ENCODE data around the gene GATA6.
"Not testable (repeated sequence)": the region's sequence is repeated elsewhere in the genome, so short reads cannot be mapped to it uniquely, and the experiment has no call there.

The GATA6 gene

DNA sequence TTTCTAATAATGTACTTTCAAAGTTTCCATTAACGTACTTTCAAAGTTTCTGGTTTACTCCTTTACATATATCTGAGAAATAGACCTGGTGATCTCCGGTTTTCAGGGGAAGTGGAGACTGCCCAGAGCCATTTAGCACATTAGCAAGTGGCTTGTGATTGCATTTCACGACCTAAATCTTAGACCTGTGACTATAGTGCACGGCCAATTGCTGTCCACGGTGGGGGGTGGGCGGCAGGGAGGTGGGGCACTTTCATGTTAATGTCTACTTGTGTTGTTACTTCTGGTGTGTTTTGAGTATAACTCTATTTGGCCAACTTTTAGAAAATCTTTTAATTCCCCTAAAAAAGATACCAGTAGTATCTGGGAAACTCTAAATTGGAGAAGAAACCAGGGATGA is 11.3 kb downstream of the GATA6 start:
- no peak for DNase-seq (ENCODE audit: low read depth in 2 of 3, low spot score in 2 of 3)

DNA sequence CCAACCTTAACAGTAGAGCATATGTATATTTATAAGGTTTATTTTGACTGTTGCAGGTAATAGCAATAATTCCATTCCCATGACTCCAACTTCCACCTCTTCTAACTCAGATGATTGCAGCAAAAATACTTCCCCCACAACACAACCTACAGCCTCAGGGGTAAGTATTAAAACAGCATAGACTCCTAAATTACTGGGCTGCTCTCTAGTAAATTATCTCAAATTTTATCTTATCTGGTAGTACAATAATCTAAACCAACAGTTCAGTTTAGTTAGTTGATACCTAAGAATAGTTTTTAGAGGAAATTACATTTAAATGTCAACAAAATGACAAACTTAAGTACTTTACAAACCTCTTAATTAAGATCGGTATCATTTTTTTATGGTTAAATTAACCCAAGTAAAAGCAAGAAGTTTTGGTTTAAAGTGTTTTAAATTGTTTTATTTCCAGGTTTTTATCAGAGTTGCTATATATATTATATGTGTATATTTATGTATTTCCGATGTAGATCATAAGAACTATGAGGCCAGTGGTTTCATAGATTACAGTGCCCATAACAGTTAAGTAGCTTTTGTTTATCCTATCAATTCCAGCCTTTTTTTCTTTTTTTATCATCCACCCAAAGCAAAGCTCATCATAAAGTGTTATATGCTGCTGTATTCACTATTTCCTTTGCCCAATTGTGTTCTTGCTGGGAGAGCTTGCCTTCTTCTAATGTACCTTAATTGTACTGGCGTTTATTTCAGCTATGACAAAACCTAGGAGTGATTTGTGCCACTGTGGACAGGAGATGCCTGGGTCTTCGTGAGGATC is 13.7 kb downstream of the GATA6 start:
- DNase-seq (ENCODE audit: low read depth in 2 of 3, low spot score in 2 of 3), result no peak

DNA sequence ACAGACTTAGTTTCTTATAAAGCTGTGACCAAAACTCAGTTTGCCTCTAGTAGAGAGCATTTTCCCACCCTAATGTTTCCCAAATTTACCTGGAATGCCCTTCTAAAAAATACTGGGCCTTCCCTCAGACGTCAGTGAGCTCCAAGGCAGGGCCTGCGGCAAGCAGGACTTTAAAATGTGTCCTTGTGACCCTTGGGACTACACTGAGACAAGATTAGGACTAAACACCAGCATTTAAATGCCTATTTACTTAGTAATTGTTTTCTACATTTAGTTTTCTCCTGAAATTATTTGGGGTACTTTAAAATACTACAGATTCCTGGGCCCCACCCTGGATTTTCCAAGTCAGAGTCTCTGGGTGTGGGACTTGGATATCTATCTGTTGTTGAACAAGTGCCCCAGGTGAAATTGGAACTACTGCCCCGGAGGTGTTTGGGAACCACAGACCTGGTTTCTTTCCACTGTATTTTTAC is 14.3 kb downstream of the GATA6 start:
- no peak for DNase-seq (ENCODE audit: low read depth in 2 of 3, low spot score in 2 of 3)

DNA sequence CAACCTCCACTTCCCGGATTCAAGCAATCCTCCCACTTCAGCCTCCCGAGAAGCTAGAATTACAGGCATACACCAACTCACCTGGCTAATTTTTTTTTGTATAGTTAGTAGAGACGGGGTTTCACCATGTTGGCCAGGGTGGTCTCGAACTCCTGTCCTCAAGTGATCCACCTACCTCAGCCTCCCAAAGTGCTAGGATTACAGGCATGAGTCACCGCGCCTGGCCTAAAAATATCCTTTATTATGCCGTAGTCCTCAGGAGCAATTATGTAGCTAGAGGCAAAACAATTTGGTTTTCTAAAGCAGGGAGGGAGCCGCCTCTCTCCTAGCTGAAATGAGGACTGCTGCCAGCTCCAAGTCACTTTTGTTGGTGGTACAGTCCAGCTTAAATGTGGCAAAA is 15.2 kb downstream of the GATA6 start:
- DNase-seq (ENCODE audit: low read depth in 2 of 3, low spot score in 2 of 3), result not testable (repeated sequence)

DNA sequence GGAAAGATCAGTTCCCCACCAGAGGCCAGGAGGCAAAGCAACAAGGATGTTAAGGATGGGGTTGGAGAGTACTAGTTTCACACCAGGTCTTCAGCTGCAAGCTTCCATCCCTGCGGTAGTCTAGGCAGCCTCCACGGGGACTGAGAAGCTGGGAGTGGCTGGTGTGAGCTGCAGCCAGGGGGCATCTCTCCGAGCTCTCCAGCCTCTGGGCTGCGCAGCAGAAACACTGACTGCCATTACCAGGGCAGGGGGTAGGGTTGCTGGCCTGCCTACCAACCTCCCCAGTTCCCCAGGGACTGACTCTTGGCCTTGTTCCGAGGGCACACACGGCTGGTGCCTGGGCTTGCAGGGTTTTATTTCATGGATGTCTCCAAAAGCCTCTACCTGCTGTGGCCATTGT is 15.9 kb downstream of the GATA6 start:
- DNase-seq (ENCODE audit: low read depth in 2 of 3, low spot score in 2 of 3), result no peak

DNA sequence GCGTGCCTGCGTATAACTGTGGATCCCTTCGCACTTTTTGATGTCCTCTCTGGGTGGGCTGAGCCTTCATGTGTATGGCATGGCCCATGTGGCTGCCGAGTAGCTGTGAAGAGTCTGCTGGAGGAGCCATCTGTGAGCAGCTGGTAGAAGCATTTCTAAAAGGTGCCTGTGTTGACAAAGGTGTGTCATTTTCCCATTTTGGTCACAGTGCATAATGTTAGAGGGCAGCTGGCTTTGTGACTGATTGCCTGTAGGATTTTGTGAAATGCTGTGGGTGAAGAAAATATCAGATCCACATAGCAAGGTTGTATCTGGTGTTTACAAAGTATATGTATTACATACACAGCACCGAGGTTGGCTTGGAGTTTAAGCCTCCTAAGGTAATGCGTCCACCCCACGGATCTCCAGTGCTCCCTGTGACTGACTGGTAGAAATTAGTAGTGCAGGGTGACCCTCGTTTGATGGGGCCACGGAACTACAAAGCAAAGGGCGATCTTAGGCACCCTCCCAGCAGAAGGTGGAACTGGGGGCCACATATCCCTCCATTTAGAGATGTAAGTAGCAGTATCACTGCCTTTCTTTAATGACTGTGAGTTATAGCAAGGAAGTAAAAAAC is 16.5 kb downstream of the GATA6 start:
- DNase-seq (ENCODE audit: low read depth in 2 of 3, low spot score in 2 of 3), result no peak

DNA sequence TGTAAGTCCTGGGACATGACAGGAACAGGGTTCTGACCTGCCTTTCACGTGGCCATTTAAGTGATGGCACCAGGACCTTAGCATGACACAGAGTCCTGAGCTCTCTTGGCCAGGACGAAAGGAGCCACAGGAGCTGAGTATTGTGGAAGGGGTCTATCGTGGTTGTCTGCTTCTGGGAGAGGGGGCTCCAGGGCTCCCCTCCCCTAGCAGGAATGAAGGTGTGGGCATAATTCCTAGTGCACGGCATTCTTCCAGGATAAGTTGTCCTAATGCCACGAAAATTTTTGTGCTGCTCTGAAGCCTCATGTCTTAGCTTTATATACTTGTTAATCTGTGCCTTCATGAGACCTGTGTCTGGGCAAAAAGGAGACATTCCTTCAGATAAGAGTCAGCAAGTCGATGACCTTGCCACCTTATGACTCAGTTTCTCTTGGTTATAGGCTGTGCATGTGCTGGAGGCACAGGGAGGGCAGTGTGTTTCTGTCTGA is 17.1 kb downstream of the GATA6 start:
- no peak for DNase-seq (ENCODE audit: low read depth in 2 of 3, low spot score in 2 of 3)

DNA sequence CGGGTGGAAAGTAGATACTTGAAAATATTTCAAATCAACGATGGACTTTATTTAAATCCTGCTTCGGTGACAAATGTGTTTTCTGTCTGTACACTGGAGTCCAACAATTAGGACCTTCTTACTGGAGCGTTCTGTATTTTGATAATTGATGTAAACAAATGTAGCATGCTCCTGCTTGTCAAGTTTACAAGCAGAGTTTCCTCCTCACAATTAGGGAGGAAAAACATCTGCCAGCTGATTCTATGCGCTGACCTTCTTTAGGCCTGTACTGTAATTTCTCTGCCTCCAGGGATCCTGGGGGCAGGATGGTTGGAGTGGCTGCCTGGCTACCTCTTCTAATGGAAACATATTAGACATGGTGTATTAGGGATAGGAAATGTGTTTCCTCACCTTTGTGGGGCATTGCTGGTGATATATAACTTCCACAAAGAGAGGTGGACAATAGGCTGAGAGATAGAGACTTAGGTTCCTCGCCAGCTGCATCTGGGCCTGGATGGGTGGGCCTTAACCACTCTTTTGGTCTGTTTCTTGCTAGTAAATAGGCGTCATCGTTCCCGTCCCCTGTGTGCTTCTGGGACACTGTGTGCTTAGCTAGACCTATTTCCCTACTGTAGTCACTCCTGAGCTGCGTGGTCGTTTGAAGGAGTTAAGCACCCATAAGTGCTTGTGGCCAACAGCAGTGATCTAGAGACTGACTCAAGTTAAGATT is 19.3 kb downstream of the GATA6 start:
- DNase-seq (ENCODE audit: low read depth in 2 of 3, low spot score in 2 of 3), result no peak

DNA sequence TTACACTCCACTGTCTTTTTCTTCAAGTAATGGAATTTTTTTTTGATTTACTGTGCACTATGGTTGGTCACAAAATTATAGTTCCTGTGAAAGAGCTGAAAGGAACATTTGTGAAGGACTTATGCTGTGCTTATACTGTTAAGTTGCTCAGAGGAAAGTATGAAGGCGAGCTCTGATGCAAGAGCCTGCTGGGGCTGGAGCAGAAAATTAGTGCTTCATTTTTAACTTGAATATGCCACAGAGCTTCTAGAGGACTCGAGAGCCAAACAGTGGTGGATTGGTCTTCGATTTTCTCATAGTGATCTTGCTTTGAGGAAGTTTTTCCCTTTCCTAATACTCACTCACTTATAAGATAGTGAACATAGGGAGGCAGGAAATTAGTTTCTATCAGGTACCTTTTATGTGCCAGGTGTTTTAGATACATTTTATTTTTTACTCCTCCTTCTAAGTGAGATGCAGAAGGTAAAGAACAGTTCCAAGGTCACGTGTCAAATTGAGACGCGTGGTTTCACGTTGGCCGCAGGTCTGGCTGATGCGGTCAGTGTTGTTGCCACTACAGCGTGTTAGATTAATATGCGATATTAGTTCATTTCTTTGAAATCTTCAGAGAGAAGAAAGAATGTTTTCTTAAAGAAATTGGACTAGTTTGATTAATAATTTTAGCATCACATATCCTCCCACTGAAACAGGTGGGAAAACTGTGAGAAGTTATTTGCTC is 20.2 kb downstream of the GATA6 start:
- no peak for DNase-seq (ENCODE audit: low read depth in 2 of 3, low spot score in 2 of 3)

DNA sequence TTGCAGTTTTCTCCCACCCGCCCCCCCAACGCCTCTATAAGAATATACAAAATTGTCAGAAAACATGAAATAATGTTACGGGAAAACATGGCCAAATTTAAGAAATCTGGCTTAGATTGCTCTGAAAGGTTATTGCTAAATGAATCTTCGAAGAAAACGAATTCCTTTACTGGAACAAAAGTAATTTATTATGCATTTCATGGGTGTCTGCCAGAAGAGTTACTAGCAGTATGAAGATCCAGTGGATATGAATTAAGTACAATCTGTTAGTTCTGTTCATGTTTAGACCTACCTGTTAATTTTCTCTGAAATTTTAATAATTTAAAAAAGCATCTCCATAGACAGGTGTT is 21.9 kb downstream of the GATA6 start:
- no peak for DNase-seq (ENCODE audit: low read depth in 2 of 3, low spot score in 2 of 3)

DNA sequence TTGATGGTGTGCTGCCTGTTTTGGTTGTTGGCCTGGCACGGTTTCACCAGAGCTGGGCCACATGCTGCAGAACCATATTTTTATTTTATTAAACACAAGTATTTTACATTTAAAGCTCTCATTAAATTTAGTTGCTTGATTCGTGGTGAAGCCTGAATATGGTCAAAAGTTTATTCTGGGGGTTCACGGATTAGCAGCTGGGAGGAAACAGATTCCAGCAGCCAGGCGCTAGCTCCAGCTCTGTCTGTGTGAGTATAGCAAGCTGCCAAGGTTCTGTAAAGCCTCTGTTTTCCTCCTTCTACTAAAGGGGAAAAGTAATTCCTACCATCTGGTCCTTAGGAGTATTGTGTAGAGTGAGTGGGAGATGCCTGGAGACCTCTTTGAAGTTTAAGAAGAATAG is 22.5 kb downstream of the GATA6 start:
- DNase-seq (ENCODE audit: low read depth in 2 of 3, low spot score in 2 of 3), result no peak

DNA sequence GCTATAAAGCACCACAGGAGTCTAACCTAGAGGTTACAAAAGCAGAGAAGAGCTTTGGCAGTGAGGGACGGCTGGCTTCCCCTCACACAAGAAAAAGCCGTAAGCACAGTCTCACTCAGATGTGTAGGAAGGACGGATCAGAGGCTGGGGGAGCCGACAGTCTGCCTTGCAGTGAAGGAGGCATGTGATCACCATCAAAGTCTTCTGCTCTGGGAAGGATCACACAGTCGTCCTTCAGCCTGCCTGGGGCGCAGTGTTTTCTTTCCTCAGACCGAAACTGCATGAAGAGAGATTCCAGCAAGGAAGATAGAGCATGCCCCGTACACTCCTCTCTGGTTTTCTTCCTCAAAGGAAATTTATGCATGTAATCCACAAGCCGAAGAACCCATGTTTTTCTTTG is 24.1 kb downstream of the GATA6 start:
- no peak for DNase-seq (ENCODE audit: low read depth in 2 of 3, low spot score in 2 of 3)

DNA sequence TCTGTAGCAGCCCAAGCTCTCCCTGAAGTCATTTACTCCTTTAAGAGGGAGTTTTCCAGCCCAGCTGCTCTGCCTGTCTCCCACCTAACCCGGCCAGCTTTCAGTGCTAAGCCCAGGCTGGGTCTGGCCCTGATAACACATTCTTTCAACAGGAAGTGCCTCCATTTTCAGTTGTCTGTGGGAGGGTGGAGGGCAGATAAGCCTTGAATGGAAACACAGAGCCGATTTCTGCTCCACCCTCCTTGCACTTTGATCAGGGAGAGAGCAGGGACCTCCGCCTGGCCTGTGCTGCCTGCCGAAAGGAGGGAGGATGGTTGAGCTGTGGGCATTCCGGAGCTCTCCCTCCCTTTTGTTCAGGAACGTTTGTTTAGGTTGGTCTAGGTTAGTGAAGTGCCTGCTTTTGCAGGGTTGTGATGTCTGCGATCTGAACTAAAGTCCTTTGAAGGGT is 24.8 kb downstream of the GATA6 start:
- no peak for DNase-seq (ENCODE audit: low read depth in 2 of 3, low spot score in 2 of 3)

DNA sequence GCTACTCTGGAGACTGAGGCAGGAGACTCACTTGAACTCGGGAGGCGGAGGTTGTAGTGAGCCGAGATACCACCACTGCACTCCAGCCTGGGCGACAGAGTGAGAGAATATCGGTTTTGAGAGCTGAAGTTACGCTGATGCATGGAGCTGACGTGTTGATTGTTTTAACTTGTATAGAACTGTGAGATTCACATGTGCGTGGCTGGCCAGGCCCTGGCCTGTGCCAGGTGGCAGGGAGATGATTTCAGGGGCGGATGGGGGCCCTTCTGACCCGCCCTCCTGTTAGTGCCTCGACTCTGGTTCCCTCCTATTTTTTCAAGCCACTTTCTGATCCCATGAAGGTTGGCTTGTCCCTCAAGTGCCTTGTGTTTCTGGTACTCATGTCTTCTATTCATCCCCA is 25.7 kb downstream of the GATA6 start:
- DNase-seq (ENCODE audit: low read depth in 2 of 3, low spot score in 2 of 3), result no peak

DNA sequence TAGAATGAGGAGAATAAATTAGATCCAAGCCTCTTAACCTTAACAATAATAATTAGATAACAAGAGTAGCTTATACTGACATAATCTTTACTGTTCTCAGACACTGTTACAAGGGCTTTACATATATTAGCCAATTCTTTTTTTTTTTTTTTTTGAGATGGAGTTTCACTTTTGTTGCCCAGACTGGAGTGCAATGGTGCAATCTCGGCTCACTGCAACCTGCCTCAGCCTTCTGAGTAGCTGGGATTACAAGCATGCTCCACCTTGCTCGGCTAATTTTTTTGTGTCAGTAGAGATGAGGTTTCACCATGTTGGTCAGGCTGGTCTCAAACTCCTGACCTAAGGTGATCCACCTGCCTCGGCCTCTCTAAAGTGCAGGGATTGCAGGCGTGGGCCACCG is 27.6 kb downstream of the GATA6 start:
- DNase-seq (ENCODE audit: low read depth in 2 of 3, low spot score in 2 of 3), result not testable (repeated sequence)

DNA sequence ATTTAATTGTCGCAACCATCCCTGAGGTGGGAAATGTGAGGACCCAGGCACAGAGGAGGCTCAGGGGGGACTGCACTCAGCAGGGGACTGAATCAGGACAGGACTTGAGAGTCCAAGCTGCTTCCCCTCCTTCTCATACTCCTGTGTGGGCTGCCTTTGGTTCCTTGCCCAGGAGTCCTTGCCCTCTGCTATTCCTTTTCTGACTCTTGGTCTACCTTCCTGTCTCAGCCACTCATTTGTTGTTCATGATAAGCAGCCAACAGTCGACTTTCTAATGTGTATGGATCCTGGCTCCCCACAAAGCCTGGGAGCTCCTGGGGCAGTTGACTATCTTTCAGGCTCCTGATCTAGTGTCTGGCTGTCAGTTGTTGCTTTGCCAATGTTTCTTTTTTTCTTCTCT is 28.3 kb downstream of the GATA6 start:
- no peak for DNase-seq (ENCODE audit: low read depth in 2 of 3, low spot score in 2 of 3)

DNA sequence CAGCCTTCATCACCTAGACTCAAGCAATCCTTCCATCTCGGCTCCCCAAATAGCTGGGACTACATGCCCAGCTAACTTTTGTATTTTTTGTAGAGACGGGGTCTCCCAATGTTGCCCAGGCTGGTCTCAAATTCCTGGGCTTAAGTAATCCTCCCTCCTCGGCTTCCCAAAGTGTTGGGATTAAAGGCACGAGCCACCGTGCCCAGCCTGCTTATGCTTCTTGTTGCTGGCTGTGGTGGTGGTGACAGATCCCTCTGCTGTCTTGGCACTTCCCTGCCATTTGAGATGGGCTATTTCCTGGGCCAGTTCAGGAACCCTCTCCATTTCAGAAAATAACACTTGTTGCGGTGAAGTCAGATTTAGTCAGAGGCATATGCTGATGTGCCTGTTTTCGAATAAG is 28.8 kb downstream of the GATA6 start:
- DNase-seq (ENCODE audit: low read depth in 2 of 3, low spot score in 2 of 3), result no peak

DNA sequence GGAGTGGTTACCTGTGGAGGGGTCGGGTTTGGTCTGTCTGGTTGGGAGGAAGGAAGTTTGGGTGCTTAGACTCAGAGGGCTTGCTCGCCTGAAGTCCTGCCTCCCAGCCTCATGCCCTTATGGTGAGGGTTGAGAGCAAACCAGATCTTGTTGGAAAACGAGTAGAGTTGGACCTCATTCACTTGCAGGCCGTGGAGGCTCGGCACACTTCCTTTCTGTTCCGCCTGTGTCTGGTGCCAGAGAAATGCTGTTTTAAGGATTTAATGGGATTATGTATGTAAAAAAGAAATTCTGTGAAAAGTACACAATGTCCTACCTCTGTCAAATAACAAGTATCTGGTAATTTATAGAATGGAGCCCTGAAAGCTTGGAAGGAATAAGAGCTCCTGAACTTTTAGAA is 29.6 kb downstream of the GATA6 start:
- no peak for DNase-seq (ENCODE audit: low read depth in 2 of 3, low spot score in 2 of 3)

DNA sequence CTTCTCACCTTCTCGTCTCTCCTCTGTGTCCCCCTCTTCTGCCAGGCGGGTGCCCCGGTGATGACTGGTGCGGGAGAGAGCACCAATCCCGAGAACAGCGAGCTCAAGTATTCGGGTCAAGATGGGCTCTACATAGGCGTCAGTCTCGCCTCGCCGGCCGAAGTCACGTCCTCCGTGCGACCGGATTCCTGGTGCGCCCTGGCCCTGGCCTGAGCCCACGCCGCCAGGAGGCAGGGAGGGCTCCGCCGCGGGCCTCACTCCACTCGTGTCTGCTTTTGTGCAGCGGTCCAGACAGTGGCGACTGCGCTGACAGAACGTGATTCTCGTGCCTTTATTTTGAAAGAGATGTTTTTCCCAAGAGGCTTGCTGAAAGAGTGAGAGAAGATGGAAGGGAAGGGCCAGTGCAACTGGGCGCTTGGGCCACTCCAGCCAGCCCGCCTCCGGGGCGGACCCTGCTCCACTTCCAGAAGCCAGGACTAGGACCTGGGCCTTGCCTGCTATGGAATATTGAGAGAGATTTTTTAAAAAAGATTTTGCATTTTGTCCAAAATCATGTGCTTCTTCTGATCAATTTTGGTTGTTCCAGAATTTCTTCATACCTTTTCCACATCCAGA is 31.3 kb downstream of the GATA6 start:
- DNase-seq (ENCODE audit: low read depth in 2 of 3, low spot score in 2 of 3), result no peak

DNA sequence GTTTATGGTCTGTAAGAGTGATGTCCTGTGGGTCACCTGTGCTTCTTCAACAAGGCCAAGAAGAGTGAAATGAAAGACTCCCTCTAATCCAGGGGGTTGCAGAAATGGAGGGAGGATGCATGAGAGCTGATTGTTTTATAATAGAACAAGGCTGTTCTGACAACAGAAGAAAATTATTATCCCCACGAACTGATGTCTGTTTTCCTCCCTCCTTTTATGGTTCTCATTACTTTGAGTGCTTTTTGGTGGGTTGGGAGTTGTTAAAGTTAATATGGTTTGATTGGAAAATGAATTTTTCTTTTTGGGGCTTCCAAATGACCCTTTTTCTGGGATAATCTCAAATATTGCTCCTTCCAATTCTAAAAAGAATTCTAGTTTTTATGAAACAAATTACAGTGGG is 33.6 kb downstream of the GATA6 start:
- DNase-seq (ENCODE audit: low read depth in 2 of 3, low spot score in 2 of 3), result no peak
